Measurements from ENCODE around the gene GABPB2.

GRCh38 chr1:151164732-151165280, 94.2 kb downstream of the GABPB2 start:
- TF ChIP-seq POLR2A (IDR thresholded peaks at IDR 0.05; ENCODE audit: low read depth, low read length) (no peak), POLR2AphosphoS5 (IDR thresholded peaks at IDR 0.05; ENCODE audit: low read depth, low read length) (no peak), TAF1 (IDR thresholded peaks at IDR 0.05; ENCODE audit: low read depth, low read length) (no peak), SPI1 (IDR thresholded peaks at IDR 0.05; ENCODE audit: low read depth, low read length) (no peak)
